AG09309 (cell line): Measurements from ENCODE around the gene P2RX6.

Experiments
- DNase-seq: peaks from one replicate; pipeline ENCODE4 v3.0.0-alpha.2; 2010; ENCODE audit warnings: low read depth
- H3K4me3 ChIP-seq: 2 replicates; pipeline ENCODE4 v1.5.1; 2011; ENCODE audit warnings: mild to moderate bottlenecking, low read depth, low read length, moderate library complexity; ENCODE audit not compliant: control insufficient read depth
- TF ChIP-seq, protein P1 (sequence below): IDR thresholded peaks from 2 replicates; pipeline ENCODE4 v1.5.1; 2011; ENCODE audit warnings: mild to moderate bottlenecking, low read depth, low read length, inconsistent platforms; ENCODE audit not compliant: insufficient read depth, control insufficient read depth; ENCODE audit errors: missing control alignments

Gene P2RX6

DNA sequence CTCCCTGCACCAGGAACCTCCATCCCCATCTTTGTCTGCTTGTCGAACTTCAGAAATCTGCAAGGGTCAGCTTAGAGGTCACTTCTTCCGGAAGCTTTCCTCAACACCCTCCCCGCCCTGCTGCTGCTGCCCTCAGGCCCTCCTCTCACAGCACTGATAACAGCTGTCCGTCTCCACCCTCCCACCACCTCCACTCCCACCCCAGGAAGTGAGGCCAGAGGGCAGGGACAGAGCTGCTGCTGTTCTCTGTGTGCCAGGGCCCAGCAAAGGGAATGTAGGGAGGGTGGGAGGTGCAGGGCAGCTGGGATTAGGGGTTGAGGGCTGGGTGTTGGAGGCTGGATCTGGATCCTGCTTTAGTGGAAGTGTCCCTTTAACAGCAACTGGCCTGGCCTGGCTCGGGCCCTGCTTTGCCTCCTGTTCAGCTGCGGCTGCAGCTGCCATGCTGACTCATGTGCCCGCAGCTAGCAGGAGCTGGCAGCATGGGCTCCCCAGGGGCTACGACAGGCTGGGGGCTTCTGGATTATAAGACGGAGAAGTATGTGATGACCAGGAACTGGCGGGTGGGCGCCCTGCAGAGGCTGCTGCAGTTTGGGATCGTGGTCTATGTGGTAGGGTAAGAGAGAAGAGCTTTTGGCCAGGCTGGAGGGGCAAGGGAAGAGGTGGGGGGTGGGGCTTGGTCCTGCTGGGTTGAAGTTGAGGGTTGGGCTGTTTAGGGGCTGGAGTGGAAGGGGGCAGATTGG, at the start of gene P2RX6:
Gene P2RX6, plus strand, starts transcription at position 440 of the 740 bp plus-strand sequence. Its CDS starts 10 bp downstream, at position 450.
- no peak for DNase-seq
- peak within 1 kb of the TSS; percentile 56 for H3K4me3 ChIP-seq
- TF ChIP-seq, protein P1, sequence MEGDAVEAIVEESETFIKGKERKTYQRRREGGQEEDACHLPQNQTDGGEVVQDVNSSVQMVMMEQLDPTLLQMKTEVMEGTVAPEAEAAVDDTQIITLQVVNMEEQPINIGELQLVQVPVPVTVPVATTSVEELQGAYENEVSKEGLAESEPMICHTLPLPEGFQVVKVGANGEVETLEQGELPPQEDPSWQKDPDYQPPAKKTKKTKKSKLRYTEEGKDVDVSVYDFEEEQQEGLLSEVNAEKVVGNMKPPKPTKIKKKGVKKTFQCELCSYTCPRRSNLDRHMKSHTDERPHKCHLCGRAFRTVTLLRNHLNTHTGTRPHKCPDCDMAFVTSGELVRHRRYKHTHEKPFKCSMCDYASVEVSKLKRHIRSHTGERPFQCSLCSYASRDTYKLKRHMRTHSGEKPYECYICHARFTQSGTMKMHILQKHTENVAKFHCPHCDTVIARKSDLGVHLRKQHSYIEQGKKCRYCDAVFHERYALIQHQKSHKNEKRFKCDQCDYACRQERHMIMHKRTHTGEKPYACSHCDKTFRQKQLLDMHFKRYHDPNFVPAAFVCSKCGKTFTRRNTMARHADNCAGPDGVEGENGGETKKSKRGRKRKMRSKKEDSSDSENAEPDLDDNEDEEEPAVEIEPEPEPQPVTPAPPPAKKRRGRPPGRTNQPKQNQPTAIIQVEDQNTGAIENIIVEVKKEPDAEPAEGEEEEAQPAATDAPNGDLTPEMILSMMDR: no peak

DNA sequence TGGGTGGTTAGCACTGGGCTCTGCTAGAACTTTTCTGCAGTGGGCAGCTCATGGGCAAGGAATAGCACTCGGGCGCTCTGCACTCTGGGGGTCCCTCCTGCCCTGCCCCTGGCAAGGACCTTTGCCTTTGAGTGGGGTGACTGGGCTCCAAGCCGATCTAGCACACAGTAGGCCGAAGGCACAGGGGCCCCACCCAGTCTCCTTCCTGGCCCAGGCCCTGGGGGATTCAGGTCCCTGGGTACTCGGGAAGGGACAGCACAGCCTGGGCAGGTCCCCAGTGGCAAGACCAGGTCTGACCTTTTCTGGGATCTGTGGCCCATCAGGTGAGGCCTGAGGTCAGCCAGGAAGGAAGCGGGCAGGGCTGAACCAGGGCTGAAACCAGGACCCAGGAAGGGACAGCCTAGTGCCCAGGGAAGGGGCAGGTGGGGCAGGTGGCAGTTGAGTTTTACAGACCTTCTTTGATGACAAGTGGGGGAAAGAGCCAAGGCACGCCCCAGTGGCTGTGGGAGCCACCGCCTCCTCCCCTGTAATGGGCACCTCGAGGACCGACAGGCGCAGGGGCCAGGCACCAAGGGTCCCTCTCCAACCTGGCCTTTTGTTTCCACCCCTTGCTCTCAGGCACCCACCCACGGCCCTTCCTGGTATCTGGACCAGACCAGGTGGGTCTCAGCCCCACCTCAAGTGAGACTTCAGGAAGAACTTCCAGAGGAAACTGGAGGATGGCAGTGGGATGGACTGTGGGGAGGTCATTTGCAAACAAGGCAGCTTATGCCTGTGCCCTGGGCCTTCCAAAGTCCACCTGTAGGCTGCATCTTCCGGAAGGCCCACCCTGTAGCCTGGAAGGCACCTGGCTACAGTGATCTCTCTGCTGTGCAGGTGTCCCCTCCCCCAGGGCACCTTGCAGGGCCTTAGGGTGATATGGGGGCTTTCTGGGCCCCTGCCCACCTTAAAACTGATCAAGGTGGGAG, 48.8 kb upstream of the P2RX6 start:
- DNase-seq: no peak
- TF ChIP-seq, protein P1: no peak
- H3K4me3 ChIP-seq: no peak overlapping the region

DNA sequence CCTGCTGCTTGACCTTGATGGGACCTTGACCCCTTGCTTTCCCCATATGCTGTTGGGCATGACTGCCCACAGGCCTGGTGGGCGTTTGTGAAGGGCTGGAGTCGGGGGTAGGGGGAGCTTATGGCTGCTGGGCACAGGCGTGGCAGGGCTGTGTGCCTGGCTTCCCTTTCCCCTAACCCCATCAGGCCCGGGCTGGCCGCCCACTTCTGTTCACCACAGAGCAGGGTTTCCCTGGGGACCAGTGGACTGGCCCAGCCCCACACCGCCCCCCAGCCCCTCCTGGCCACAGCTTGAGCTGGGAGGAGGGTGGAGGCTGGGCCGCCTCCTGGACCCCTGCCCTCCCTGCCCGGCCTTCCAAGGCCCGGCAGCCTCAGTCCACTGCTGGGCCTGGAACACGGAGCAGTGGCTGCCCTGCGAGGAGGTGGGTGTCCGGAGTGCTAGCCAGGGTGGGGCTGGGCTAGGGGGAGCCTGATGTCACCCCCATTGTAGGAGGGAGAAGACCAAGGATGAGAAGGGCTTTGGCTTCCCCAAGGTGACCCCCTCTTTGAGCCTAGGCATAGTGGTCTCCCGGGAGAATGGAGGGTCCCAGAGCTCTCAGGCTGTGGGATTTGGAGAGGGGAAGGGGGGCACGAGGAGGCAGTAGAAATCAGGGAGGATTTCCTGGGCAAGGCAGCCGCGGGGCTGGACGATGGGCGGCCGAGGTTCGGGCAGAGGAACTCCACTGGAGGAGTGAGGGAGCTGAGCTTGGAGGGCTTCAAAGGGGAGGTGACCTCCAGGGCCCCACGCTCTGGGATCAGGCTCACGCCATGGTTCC, 47.9 kb upstream of the P2RX6 start, which contains the start of gene AIFM3:
Gene AIFM3, plus strand, starts transcription at position 373 of the 814 bp plus-strand sequence. CDS start 690 bp downstream, outside the sequence.
- H3K4me3 ChIP-seq: no peak within 1 kb of the TSS
- no peak for DNase-seq
- TF ChIP-seq, protein P1: no peak

DNA sequence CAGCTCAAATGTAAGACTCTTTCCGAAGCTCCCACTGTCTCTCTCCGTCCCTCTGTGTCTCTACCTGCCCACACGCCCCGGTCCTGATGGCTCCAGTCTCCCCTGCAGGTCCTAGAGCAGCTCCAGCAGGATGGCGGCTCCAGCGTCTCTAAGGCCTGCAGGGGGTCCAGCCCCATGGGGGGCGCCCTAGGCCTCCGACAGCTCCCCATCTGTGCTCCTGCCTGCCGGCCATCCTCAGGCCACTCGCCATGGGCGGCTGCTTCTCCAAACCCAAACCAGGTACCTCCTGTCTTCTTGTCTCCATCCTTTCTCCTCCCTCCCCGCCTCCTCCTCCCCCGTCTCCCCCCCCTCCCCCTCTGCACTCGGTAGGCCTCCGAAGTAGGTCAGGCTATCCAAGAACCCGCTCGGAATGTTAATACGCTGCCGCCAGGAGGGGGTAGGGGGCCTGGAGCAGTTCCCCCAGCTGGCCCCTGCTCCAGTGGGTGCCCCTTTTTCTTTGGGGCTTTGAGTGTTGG, 47.2 kb upstream of the P2RX6 start:
- no peak overlapping the region for H3K4me3 ChIP-seq
- no peak for DNase-seq
- TF ChIP-seq, protein P1: no peak

DNA sequence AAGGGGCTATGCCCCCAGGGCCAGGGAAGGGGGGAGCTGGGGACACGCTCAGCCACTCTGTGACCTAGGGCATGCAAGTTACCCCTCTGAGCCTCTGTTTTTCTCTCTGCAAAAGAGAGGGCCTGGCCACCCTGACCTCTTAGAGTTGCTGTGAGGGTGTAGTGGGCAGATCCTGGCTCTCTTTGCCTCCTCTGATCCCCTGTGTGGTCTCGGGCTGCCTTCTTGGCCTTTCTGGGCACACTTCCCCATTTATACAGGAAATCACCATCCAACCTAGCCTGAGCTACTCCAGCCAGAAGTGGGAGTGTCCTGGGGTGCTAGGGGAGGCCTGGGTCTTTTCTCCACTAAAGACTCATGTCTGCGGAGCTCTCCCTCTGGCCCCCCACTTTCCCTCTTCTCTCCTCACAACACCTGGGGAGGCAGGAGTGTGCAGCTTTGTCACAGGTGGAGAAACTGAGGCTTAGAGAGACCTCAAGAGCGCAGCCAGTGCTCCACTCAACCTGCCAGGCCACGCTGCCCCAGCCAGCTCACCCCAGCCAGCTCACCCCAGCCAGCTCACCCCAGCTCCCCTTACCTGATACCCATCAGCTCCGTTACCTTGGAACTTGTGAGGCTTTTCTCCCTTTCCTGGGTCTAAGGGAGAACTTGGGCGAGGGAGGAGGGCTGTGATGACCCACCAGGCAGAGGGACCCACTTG, 46.5 kb upstream of the P2RX6 start:
- no peak for DNase-seq
- TF ChIP-seq, protein P1: no peak
- H3K4me3 ChIP-seq: no peak overlapping the region
